Measurements from ENCODE around the gene EDARADD.

GRCh38 chr1:236460103-236460502 is 66.0 kb downstream of the EDARADD start:
- TF ChIP-seq CTCF (conservative IDR thresholded peaks at IDR 0.05) (no peak), ZFX (IDR thresholded peaks at IDR 0.05) (no peak)
